Astrocyte (in vitro differentiated cells and primary cell): ENCODE data around the gene NLGN1. TPM values are rescaled to one million over a fixed set of nuclear protein-coding genes. Genes with fewer than 3 reads are reported as not detected.

Source experiments
- DNase-seq: peaks from one replicate; pipeline ENCODE4 v3.0.0-alpha.2; 2010; ENCODE audit warnings: low read depth
- FAIRE-seq: peaks from 2 replicates; lab custom pipeline; 2011; peaks lifted over from hg19 to GRCh38; lab: Jason Lieb, UNC
- H2AFZ ChIP-seq: 2 replicates; pipeline ENCODE4 v1.6.0; 2012; ENCODE audit warnings: low read depth, low read length, inconsistent platforms
- H3K27ac ChIP-seq: 2 replicates; pipeline ENCODE4 v1.5.1; 2011; ENCODE audit warnings: low read depth, low read length, inconsistent platforms
- H3K27me3 ChIP-seq: 2 replicates; pipeline ENCODE4 v1.6.0; 2011; ENCODE audit warnings: low read length, inconsistent platforms; ENCODE audit not compliant: insufficient read depth
- H3K36me3 ChIP-seq: 2 replicates; pipeline ENCODE4 v1.5.1; 2011; ENCODE audit warnings: low read length, inconsistent platforms; ENCODE audit not compliant: insufficient read depth
- H3K4me1 ChIP-seq: 2 replicates; pipeline ENCODE4 v1.5.1; 2011; ENCODE audit warnings: low read length, inconsistent platforms; ENCODE audit not compliant: insufficient read depth
- H3K4me2 ChIP-seq: 2 replicates; pipeline ENCODE4 v1.6.0; 2012; ENCODE audit warnings: low read length, inconsistent platforms
- H3K4me3 ChIP-seq: 2 replicates; pipeline ENCODE4 v1.5.1; 2011; ENCODE audit warnings: low read depth, mild to moderate bottlenecking, low read length, inconsistent platforms; ENCODE audit not compliant: insufficient read depth
- H3K79me2 ChIP-seq: 2 replicates; pipeline ENCODE4 v1.6.0; 2012; ENCODE audit warnings: mild to moderate bottlenecking, low read length, inconsistent platforms; ENCODE audit not compliant: insufficient read depth
- H3K9ac ChIP-seq: 2 replicates; pipeline ENCODE4 v1.6.0; 2012; ENCODE audit warnings: mild to moderate bottlenecking, low read length, inconsistent platforms
- H3K9me3 ChIP-seq: 2 replicates; pipeline ENCODE4 v1.5.1; 2012; ENCODE audit warnings: low read depth, mild to moderate bottlenecking, low read length, inconsistent platforms; ENCODE audit not compliant: insufficient read depth
- H4K20me1 ChIP-seq: 2 replicates; pipeline ENCODE4 v1.6.0; 2012; ENCODE audit warnings: low read length, inconsistent platforms; ENCODE audit not compliant: insufficient read depth
- H3K27ac Mint-ChIP-seq: one replicate; pipeline ENCODE4 v1.8.0; 2021; ENCODE audit warnings: mild to moderate bottlenecking, mixed read lengths; ENCODE audit not compliant: unreplicated experiment
- H3K27me3 Mint-ChIP-seq: one replicate; pipeline ENCODE4 v1.8.0; 2021; ENCODE audit warnings: low read depth, mixed read lengths; ENCODE audit not compliant: unreplicated experiment
- H3K36me3 Mint-ChIP-seq: one replicate; pipeline ENCODE4 v1.8.0; 2021; ENCODE audit warnings: low read depth, mixed read lengths; ENCODE audit not compliant: unreplicated experiment
- H3K4me1 Mint-ChIP-seq: one replicate; pipeline ENCODE4 v1.8.0; 2021; ENCODE audit warnings: low read depth, mixed read lengths; ENCODE audit not compliant: unreplicated experiment
- H3K4me3 Mint-ChIP-seq: one replicate; pipeline ENCODE4 v1.8.0; 2021; ENCODE audit warnings: mild to moderate bottlenecking, moderate library complexity, mixed read lengths; ENCODE audit not compliant: unreplicated experiment
- H3K9me3 Mint-ChIP-seq: one replicate; pipeline ENCODE4 v1.8.0; 2021; ENCODE audit warnings: mild to moderate bottlenecking, mixed read lengths; ENCODE audit not compliant: unreplicated experiment
- EZH2 ChIP-seq: IDR thresholded peaks from 2 replicates; pipeline ENCODE4 v1.6.1; 2012; ENCODE audit warnings: mild to moderate bottlenecking, low read length, inconsistent platforms; ENCODE audit not compliant: insufficient read depth
- total RNA-seq: library from RNA; stranded (reverse); gene quantifications from 2 replicates; pipeline ENCODE4 v1.2.1, GENCODE V29; 2021
- TF ChIP-seq, protein P1 (sequence below): IDR thresholded peaks from 2 replicates; pipeline ENCODE4 v1.5.1; 2011; ENCODE audit warnings: low read depth, mild to moderate bottlenecking, inconsistent platforms, low read length, moderate library complexity; ENCODE audit not compliant: insufficient read depth

The NLGN1 gene
- total RNA-seq, 1 donor from 2014 or later, result 1.2 TPM

DNA sequence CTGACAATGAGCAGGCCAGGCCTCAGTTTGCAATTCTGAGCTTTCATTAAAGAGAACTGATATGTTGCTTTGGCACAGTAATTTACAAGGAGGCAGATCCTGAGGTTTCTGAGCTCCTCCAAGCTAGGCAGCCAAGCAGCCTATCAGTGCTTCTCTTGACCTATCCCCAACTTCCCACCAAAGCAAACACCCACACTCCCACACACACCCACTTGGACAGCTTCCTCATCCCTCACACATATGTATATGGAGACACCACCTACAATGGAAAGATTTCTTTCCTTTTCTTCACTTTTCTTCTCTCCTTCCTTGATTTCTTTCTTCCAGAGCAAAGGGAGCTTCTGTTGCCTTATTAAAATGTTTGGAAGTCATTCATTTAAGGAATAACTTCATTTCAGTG, 217.0 kb downstream of the NLGN1 start:
- Histone ChIP-seq H3K4me3 (no peak overlapping the region), H3K4me2 (no peak overlapping the region), H4K20me1 (no peaks in the 10 kb centered on the region), H3K36me3 (no peaks in the 10 kb centered on the region), H3K27ac (no peak overlapping the region), H2AFZ (no peak overlapping the region), H3K9me3 (no peaks in the 10 kb centered on the region), H3K79me2 (no peaks in the 10 kb centered on the region), H3K27me3 (no peaks in the 10 kb centered on the region), H3K4me1 (no peaks in the 10 kb centered on the region), H3K9ac (no peak overlapping the region)
- Mint-ChIP-seq H3K27me3 (no peaks in the 10 kb centered on the region), H3K4me1 (no peaks in the 10 kb centered on the region), H3K27ac (no peak overlapping the region), H3K9me3 (no peaks in the 10 kb centered on the region), H3K4me3 (no peak overlapping the region), H3K36me3 (no peaks in the 10 kb centered on the region)
- FAIRE-seq (no peak), DNase-seq (no peak)
- TF ChIP-seq, protein P1, sequence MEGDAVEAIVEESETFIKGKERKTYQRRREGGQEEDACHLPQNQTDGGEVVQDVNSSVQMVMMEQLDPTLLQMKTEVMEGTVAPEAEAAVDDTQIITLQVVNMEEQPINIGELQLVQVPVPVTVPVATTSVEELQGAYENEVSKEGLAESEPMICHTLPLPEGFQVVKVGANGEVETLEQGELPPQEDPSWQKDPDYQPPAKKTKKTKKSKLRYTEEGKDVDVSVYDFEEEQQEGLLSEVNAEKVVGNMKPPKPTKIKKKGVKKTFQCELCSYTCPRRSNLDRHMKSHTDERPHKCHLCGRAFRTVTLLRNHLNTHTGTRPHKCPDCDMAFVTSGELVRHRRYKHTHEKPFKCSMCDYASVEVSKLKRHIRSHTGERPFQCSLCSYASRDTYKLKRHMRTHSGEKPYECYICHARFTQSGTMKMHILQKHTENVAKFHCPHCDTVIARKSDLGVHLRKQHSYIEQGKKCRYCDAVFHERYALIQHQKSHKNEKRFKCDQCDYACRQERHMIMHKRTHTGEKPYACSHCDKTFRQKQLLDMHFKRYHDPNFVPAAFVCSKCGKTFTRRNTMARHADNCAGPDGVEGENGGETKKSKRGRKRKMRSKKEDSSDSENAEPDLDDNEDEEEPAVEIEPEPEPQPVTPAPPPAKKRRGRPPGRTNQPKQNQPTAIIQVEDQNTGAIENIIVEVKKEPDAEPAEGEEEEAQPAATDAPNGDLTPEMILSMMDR, result no peak
- no peak for TF ChIP-seq EZH2

GRCh38 chr3:173615661-173616060, 218.1 kb downstream of the NLGN1 start:
- H3K27ac ChIP-seq, result no peak overlapping the region
- FAIRE-seq, result no peak
- no peaks in the 10 kb centered on the region for H3K27me3 ChIP-seq
- Mint-ChIP-seq H3K36me3 (no peaks in the 10 kb centered on the region), H3K4me1 (no peaks in the 10 kb centered on the region), H3K27me3 (no peaks in the 10 kb centered on the region), H3K4me3 (no peak overlapping the region), H3K27ac (no peak overlapping the region), H3K9me3 (no peaks in the 10 kb centered on the region)
- no peak overlapping the region for H2AFZ ChIP-seq
- no peak overlapping the region for H3K9ac ChIP-seq
- no peaks in the 10 kb centered on the region for H4K20me1 ChIP-seq
- TF ChIP-seq, protein P1, result no peak
- TF ChIP-seq EZH2, result no peak
- H3K9me3 ChIP-seq, result no peaks in the 10 kb centered on the region
- H3K4me1 ChIP-seq, result no peaks in the 10 kb centered on the region
- no peak for DNase-seq
- no peaks in the 10 kb centered on the region for H3K36me3 ChIP-seq
- H3K4me3 ChIP-seq, result no peak overlapping the region
- H3K79me2 ChIP-seq, result no peaks in the 10 kb centered on the region
- no peak overlapping the region for H3K4me2 ChIP-seq

DNA sequence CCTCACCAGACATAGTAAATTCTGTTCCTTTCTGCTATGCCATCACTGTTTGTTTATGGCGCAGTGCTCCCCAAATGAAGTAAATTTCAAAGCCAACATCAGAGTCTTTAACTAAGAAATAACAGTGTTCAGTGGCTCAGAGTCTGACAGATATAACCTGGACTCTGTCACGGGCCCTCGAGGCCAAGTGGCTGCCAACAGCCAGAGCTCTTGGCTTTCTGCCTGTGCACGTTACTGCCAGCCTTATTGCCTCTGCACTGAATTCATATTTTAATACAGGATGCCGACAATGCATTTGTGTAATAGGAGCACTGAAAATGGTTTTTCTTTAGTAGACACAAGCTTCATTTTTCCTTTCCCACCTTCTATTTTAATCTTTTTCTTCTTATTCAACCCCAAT, 219.9 kb downstream of the NLGN1 start:
- Mint-ChIP-seq H3K9me3 (no peaks in the 10 kb centered on the region), H3K27ac (no peak overlapping the region), H3K36me3 (no peaks in the 10 kb centered on the region), H3K4me1 (peaks cover 2% of the 10 kb centered on the region), H3K27me3 (no peaks in the 10 kb centered on the region), H3K4me3 (no peak overlapping the region)
- Histone ChIP-seq H3K4me2 (no peak overlapping the region), H3K4me3 (no peak overlapping the region), H3K9me3 (no peaks in the 10 kb centered on the region), H3K4me1 (no peaks in the 10 kb centered on the region), H4K20me1 (no peaks in the 10 kb centered on the region), H2AFZ (no peak overlapping the region), H3K36me3 (no peaks in the 10 kb centered on the region), H3K79me2 (no peaks in the 10 kb centered on the region), H3K27me3 (no peaks in the 10 kb centered on the region), H3K27ac (no peak overlapping the region), H3K9ac (no peak overlapping the region)
- TF ChIP-seq EZH2, result no peak
- TF ChIP-seq, protein P1, result no peak
- FAIRE-seq, result no peak
- DNase-seq, result no peak
